NCI-H1417 treated with DMSO at 0.1 percent for 48 hours (cell line): Measurements from ENCODE around the gene TNS3.

Experiments used
- DNase-seq: peaks from one replicate; lab custom pipeline; 2025; lab: John Stamatoyannopoulos, UW

Gene TNS3

GRCh38 chr7:47255441-47255840 is 326.5 kb downstream of the TNS3 start:
- DNase-seq: no peak

GRCh38 chr7:47255007-47255406 is 326.9 kb downstream of the TNS3 start:
- no peak for DNase-seq

GRCh38 chr7:47254081-47254977 is 327.6 kb downstream of the TNS3 start:
- DNase-seq: no peak

GRCh38 chr7:47253650-47254080 is 328.2 kb downstream of the TNS3 start:
- no peak for DNase-seq

GRCh38 chr7:47252675-47253074 is 329.2 kb downstream of the TNS3 start:
- no peak for DNase-seq

- no peak for DNase-seq
Measured at GRCh38 chr7:47249361-47249760, 332.6 kb downstream of the TNS3 start.

GRCh38 chr7:47248797-47249196 is 333.1 kb downstream of the TNS3 start:
- no peak for DNase-seq

- no peak for DNase-seq
Measured at GRCh38 chr7:47247132-47247531, 334.8 kb downstream of the TNS3 start.

- no peak for DNase-seq
Measured at GRCh38 chr7:47244692-47245091, 337.2 kb downstream of the TNS3 start.

GRCh38 chr7:47241112-47242065 is 340.5 kb downstream of the TNS3 start:
- DNase-seq: no peak

- DNase-seq: no peak
Measured at GRCh38 chr7:47239931-47240421, 341.9 kb downstream of the TNS3 start.

- no peak for DNase-seq
Measured at GRCh38 chr7:47239034-47239433, 342.9 kb downstream of the TNS3 start.

GRCh38 chr7:47236480-47237129 is 345.3 kb downstream of the TNS3 start:
- DNase-seq: no peak

GRCh38 chr7:47233996-47234395 is 347.9 kb downstream of the TNS3 start:
- no peak for DNase-seq

- DNase-seq: no peak
Measured at GRCh38 chr7:47232751-47233412, 349.0 kb downstream of the TNS3 start.

- DNase-seq: no peak
Measured at GRCh38 chr7:47231627-47232026, 350.3 kb downstream of the TNS3 start.

- DNase-seq: no peak
Measured at GRCh38 chr7:47231032-47231431, 350.9 kb downstream of the TNS3 start.

GRCh38 chr7:47228386-47229014 is 353.4 kb downstream of the TNS3 start:
- DNase-seq: no peak

GRCh38 chr7:47227762-47228177 is 354.1 kb downstream of the TNS3 start:
- no peak for DNase-seq

GRCh38 chr7:47226696-47227095 is 355.2 kb downstream of the TNS3 start:
- no peak for DNase-seq
